ENCODE data around the gene RAB4A. TPM values are rescaled to one million over a fixed set of nuclear protein-coding genes. Genes with fewer than 3 reads are reported as not detected.
A peak's percentile ranks its signal among the peaks of the same experiment; 100 is the strongest.

RAB4A gene
- total and polyA plus RNA-seq, 9 of the 15 experiments (the other 6 are each of a cell fraction or from before 2014, with no cell fraction given) = 8.3 to 61.0 (median 26.7) TPM

DNA sequence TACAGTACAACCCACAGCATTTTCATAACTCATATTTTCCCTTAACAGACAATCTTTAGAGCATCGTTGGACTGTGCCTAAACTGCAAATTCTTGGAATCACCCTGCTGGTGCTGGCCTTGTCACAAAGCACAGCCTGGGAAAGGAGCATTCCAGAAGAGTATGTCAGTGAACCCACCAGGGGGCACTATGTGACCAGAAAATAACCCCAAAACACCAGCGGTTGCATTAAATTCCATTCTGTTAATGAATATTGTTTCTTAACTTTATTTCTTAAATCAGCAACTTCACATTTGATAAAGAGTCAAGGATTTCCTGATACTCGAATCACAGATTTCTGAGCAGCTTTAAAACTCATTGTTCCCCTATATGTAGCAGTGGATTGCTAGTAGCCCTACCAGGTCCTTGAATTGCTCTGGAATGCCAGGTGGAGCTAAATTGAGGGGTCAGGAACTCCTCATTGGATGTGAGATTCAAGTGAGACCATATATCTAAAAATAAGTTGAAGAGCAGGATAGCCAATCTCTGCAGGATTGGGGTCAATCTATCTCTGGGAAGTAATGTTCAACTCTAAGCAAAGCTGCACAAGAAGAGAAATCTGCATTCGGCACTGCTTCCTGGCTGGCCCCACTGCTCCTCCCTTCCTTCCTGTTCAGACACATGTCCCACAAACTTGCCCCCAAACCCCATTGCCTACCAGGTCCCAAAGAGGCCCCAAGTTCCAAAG is 12.7 kb upstream of the RAB4A start (continued):
- TF ChIP-seq REST (IDR thresholded peaks at IDR 0.05; ENCODE audit: borderline replicate concordance) (peak; percentile 90), REST (CRISPR knock-in tag; IDR thresholded peaks at IDR 0.05; ENCODE audit: low read depth) (no peak), ZNF224 (CRISPR knock-in tag; IDR thresholded peaks at IDR 0.05) (no peak), PML (IDR thresholded peaks at IDR 0.05; ENCODE audit: low read length) (no peak), RB1 (IDR thresholded peaks at IDR 0.05; ENCODE audit: low read depth) (peak; percentile 60; the same call in 1 of the 2 replicates), ZNF140 (CRISPR knock-in tag; IDR thresholded peaks at IDR 0.05) (no peak), ZNF699 (CRISPR knock-in tag; IDR thresholded peaks at IDR 0.05; ENCODE audit: insufficient replicate concordance) (no peak), HOXB6 (CRISPR knock-in tag; IDR thresholded peaks at IDR 0.05; ENCODE audit: borderline replicate concordance) (no peak), CUX1 (CRISPR knock-in tag; IDR thresholded peaks at IDR 0.05) (no peak), NCOR1 (IDR thresholded peaks at IDR 0.05) (no peak)
- TF ChIP-seq, protein P1, sequence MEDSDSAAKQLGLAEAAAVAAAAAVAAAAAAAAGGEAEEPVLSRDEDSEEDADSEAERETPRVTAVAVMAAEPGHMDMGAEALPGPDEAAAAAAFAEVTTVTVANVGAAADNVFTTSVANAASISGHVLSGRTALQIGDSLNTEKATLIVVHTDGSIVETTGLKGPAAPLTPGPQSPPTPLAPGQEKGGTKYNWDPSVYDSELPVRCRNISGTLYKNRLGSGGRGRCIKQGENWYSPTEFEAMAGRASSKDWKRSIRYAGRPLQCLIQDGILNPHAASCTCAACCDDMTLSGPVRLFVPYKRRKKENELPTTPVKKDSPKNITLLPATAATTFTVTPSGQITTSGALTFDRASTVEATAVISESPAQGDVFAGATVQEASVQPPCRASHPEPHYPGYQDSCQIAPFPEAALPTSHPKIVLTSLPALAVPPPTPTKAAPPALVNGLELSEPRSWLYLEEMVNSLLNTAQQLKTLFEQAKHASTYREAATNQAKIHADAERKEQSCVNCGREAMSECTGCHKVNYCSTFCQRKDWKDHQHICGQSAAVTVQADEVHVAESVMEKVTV (CRISPR knock-in tag; IDR thresholded peaks at IDR 0.05) = peak; percentile 96
- TF ChIP-seq, protein P2, sequence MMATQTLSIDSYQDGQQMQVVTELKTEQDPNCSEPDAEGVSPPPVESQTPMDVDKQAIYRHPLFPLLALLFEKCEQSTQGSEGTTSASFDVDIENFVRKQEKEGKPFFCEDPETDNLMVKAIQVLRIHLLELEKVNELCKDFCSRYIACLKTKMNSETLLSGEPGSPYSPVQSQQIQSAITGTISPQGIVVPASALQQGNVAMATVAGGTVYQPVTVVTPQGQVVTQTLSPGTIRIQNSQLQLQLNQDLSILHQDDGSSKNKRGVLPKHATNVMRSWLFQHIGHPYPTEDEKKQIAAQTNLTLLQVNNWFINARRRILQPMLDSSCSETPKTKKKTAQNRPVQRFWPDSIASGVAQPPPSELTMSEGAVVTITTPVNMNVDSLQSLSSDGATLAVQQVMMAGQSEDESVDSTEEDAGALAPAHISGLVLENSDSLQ (IDR thresholded peaks at IDR 0.05) = no peak
